Lower leg skin (tissue), 4 donors: ENCODE results near the gene BTBD16. TPM values are rescaled to one million over a fixed set of nuclear protein-coding genes. Genes with fewer than 3 reads are reported as not detected.
A peak's percentile ranks its signal among the peaks of the same experiment; 100 is the strongest.

Source experiments
- DNase-seq, 2 donors: peaks; one replicate each; pipeline ENCODE4 v3.0.0-alpha.2; 2019; ENCODE audit warnings: low spot score in 2 of 2
- H3K4me3 ChIP-seq: fragments of 200-600 bp; sonication (generic); 2 replicates; pipeline ENCODE4 v1.5.1; 2017; ENCODE audit warnings: mild to moderate bottlenecking, low read depth; ENCODE audit not compliant: poor library complexity, severe bottlenecking
- CTCF ChIP-seq, 3 donors: fragments of 450-650 bp; IDR thresholded peaks; one replicate each; pipeline ENCODE4 v1.5.1; 2016; ENCODE audit warnings: antibody characterized with exemption in 3 of 3, mild to moderate bottlenecking in 3 of 3, moderate library complexity in 2 of 3
- POLR2A ChIP-seq, 2 donors: fragments of 450-650 bp; IDR thresholded peaks; one replicate each; pipeline ENCODE4 v1.6.1; 2016 to 2017; ENCODE audit warnings: antibody characterized with exemption in 2 of 2, mild to moderate bottlenecking in 1 of 2, moderate library complexity in 1 of 2
- WGBS, 2 donors: methylation state at CpG; one replicate each; pipeline ENCODE4 v1.1.5; 2018; 5-methylcytosine and 5-hydroxymethylcytosine counted together
- intact Hi-C: fragments of 100-400 bp; cut with DNase I; formaldehyde crosslinking; loops from one replicate; pipeline ENCODE4 v1.15.0; 2023; ENCODE audit warnings: low total_unique reads
- total RNA-seq, 4 donors: library from RNA; depleted of rRNA; stranded (reverse); fragments of >200 nt; gene quantifications; one replicate each; pipeline ENCODE4 v1.1.0, GENCODE V29; 2016

The BTBD16 gene
- total RNA-seq, 4 donors from 2014 or later, result 2.7 to 16.4 (median 9.0) TPM

GRCh38 chr10:122343936-122344335 is 72.8 kb downstream of the BTBD16 start:
- no peak overlapping the region for H3K4me3 ChIP-seq
- WGBS, 2 donors, result 93 to 96% methylated on average over 8 of the region's 8 CpGs
- intact Hi-C loops, result loop anchor here (5.0 kb wide), 1 partner anchor 223 kb away; no protein-coding TSS in a partner anchor
- DNase-seq, result peak in 1 of 2 donors; percentile 74
- TF ChIP-seq POLR2A (IDR thresholded peaks at IDR 0.05) (no peak), CTCF (IDR thresholded peaks at IDR 0.05) (no peak)

DNA sequence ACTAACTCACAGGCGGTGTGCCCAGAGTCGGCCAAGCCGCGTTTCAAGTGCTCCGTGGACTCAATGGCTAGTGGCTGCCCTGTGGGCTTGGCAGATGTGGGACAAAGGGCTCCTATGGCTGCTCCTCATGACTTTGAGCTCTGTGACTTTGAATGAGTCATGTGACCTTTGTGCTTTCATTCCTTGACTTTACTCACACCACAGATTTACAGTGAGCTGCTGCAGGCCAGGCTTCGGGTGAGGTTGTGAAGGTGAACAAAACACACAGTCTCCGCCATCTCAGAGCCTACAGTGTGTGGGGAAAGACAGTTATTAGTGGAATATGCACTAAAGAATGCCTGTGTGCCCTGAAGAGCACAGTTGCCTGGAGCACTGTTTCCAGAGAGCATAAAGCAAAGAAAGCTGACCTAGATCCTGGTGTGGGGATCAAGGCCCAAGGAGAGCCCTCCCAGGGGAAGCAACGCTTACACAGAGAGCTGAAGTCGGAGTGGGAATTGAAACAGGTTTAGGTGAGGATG is 73.7 kb downstream of the BTBD16 start:
- 85 to 90% methylated on average over 9 of the region's 9 CpGs for WGBS, 2 donors
- no peak overlapping the region for H3K4me3 ChIP-seq
- TF ChIP-seq CTCF (IDR thresholded peaks at IDR 0.05), result no peak
- no peak for TF ChIP-seq POLR2A (IDR thresholded peaks at IDR 0.05)
- peak in 1 of 2 donors; percentile 43 for DNase-seq
- intact Hi-C loops, result loop anchor here (5.0 kb wide), 1 partner anchor 223 kb away; no protein-coding TSS in a partner anchor

GRCh38 chr10:122346326-122346950 is 75.3 kb downstream of the BTBD16 start:
- intact Hi-C loops, result no loop called here
- TF ChIP-seq POLR2A (IDR thresholded peaks at IDR 0.05) (no peak), CTCF (IDR thresholded peaks at IDR 0.05) (no peak)
- 86 to 88% methylated on average over 4 of the region's 4 CpGs for WGBS, 2 donors
- no peak for DNase-seq
- H3K4me3 ChIP-seq, result no peak overlapping the region

GRCh38 chr10:122347170-122347841 is 76.2 kb downstream of the BTBD16 start:
- no peak for DNase-seq
- H3K4me3 ChIP-seq, result no peak overlapping the region
- intact Hi-C loops, result no loop called here
- WGBS, 2 donors, result 73 to 84% methylated on average over 8 of the region's 8 CpGs
- TF ChIP-seq CTCF (IDR thresholded peaks at IDR 0.05) (no peak), POLR2A (IDR thresholded peaks at IDR 0.05) (no peak)

GRCh38 chr10:122348512-122348911 is 77.4 kb downstream of the BTBD16 start:
- H3K4me3 ChIP-seq, result no peak overlapping the region
- DNase-seq, result no peak
- intact Hi-C loops, result no loop called here
- 61 to 73% methylated on average over 4 of the region's 4 CpGs for WGBS, 2 donors
- TF ChIP-seq CTCF (IDR thresholded peaks at IDR 0.05), result no peak
- no peak for TF ChIP-seq POLR2A (IDR thresholded peaks at IDR 0.05)
